A673 (cell line): Measurements from ENCODE around the gene MAST4. TPM values are rescaled to one million over a fixed set of nuclear protein-coding genes. Genes with fewer than 3 reads are reported as not detected.

Experiments used
- BruUV-seq: library from RNA; stranded (reverse); fragments of 400-500 nt; replicated peaks from 2 replicates; lab custom pipeline; 2021; lab: Mats Ljungman, UMichigan
- CTCF ChIA-PET: fragments of 300-600 bp; sonication (Branson Sonifier 250); formaldehyde crosslinking; loops from one replicate; lab custom pipeline; 2022; ENCODE audit warnings: antibody characterized with exemption; lab: Charles Lee
- POLR2A ChIA-PET: fragments of 300-600 bp; sonication (Branson Sonifier 250); formaldehyde crosslinking; loops from one replicate; lab custom pipeline; 2022; ENCODE audit warnings: antibody characterized with exemption; ENCODE audit not compliant: low non-redundant PET; lab: Charles Lee
- DNase-seq: peaks from one replicate; pipeline ENCODE4 v3.0.0-alpha.2; 2015; ENCODE audit warnings: low spot score
- H3K27ac ChIP-seq: fragments of 200-600 bp; sonication (generic); 2 replicates; pipeline ENCODE4 v1.5.1; 2016; ENCODE audit warnings: mixed run types, low read depth, mild to moderate bottlenecking, mixed read lengths, antibody characterized with exemption, low read length; ENCODE audit not compliant: poor library complexity, severe bottlenecking
- H3K27me3 ChIP-seq: fragments of 200-600 bp; sonication (generic); replicated peaks from 2 replicates; pipeline ENCODE4 v1.6.1; 2017; ENCODE audit warnings: mixed run types, low read depth, mild to moderate bottlenecking, mixed read lengths, antibody characterized with exemption, low read length; ENCODE audit not compliant: insufficient read depth, poor library complexity
- H3K36me3 ChIP-seq: fragments of 200-600 bp; sonication (generic); 2 replicates; pipeline ENCODE4 v1.6.1; 2016; ENCODE audit warnings: mixed run types, mild to moderate bottlenecking, mixed read lengths, antibody characterized with exemption, low read length; ENCODE audit not compliant: insufficient read depth, poor library complexity, severe bottlenecking
- H3K4me1 ChIP-seq: fragments of 200-600 bp; sonication (generic); 2 replicates; pipeline ENCODE4 v1.6.1; 2017; ENCODE audit warnings: mixed run types, mild to moderate bottlenecking, mixed read lengths, antibody characterized with exemption, low read length; ENCODE audit not compliant: insufficient read depth, poor library complexity, severe bottlenecking
- H3K4me3 ChIP-seq: fragments of 200-600 bp; sonication (generic); 2 replicates; pipeline ENCODE4 v1.5.1; 2016; ENCODE audit warnings: low read depth, mixed run types, mild to moderate bottlenecking, mixed read lengths, low read length; ENCODE audit not compliant: poor library complexity, severe bottlenecking
- H3K9me3 ChIP-seq: fragments of 200-600 bp; sonication (generic); 2 replicates; pipeline ENCODE4 v1.6.1; 2016; ENCODE audit warnings: mixed run types, low read depth, mild to moderate bottlenecking, mixed read lengths, antibody characterized with exemption, low read length; ENCODE audit not compliant: poor library complexity, severe bottlenecking
- EZH2 ChIP-seq: fragments of 200-600 bp; sonication (generic); IDR thresholded peaks from 2 replicates; pipeline ENCODE4 v1.6.1; 2017; ENCODE audit warnings: borderline replicate concordance, low read depth, mild to moderate bottlenecking, mixed read lengths, antibody characterized with exemption, low read length; ENCODE audit not compliant: poor library complexity, severe bottlenecking
- intact Hi-C: fragments of 100-400 bp; cut with micrococcal nuclease; formaldehyde crosslinking; loops from one replicate; pipeline ENCODE4 v1.10.0; 2022; ENCODE audit not compliant: unreplicated experiment
- total RNA-seq: library from RNA; stranded (reverse); gene quantifications from 2 replicates; pipeline ENCODE4 v1.2.3, GENCODE V29; 2021
- TF ChIP-seq, protein P1 (sequence below): fragments of 300-800, 200-600 bp; sonication (generic); conservative IDR thresholded peaks from 2 replicates; pipeline ENCODE4 v1.5.1; 2017; ENCODE audit warnings: low read depth, mild to moderate bottlenecking, antibody characterized with exemption, low read length, moderate library complexity, mixed read lengths

Gene MAST4
- total RNA-seq, 1 experiment from 2014 or later = 4.5 TPM

DNA sequence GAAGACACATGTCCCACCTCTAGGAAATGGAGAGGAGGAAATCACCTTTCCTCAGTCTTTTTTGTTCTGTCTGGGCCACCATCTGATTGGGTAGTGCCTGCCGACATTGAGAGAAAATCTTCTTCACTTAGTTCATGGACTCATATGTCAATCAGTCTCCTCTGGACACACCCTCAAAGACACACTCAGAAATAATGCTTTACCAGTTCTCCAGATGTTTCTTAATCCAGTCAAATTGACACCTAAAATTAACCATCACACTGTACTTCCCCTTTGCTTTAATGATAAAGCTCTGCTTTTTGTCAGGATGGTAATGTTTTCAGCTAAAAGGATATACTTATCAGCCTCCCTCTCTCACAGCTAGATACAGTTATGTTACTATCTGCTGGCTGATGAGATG, 333.1 kb downstream of the MAST4 start:
- no peak overlapping the region for H3K4me3 ChIP-seq
- no peaks in the 10 kb centered on the region for H3K27me3 ChIP-seq
- TF ChIP-seq EZH2 = no peak
- TF ChIP-seq, protein P1, sequence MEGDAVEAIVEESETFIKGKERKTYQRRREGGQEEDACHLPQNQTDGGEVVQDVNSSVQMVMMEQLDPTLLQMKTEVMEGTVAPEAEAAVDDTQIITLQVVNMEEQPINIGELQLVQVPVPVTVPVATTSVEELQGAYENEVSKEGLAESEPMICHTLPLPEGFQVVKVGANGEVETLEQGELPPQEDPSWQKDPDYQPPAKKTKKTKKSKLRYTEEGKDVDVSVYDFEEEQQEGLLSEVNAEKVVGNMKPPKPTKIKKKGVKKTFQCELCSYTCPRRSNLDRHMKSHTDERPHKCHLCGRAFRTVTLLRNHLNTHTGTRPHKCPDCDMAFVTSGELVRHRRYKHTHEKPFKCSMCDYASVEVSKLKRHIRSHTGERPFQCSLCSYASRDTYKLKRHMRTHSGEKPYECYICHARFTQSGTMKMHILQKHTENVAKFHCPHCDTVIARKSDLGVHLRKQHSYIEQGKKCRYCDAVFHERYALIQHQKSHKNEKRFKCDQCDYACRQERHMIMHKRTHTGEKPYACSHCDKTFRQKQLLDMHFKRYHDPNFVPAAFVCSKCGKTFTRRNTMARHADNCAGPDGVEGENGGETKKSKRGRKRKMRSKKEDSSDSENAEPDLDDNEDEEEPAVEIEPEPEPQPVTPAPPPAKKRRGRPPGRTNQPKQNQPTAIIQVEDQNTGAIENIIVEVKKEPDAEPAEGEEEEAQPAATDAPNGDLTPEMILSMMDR = no peak
- BruUV-seq = no TSS peak
- no peaks in the 10 kb centered on the region for H3K9me3 ChIP-seq
- no peaks in the 10 kb centered on the region for H3K36me3 ChIP-seq
- POLR2A ChIA-PET = no interaction called here
- intact Hi-C loops = no loop called here
- no peak overlapping the region for H3K27ac ChIP-seq
- no peaks in the 10 kb centered on the region for H3K4me1 ChIP-seq
- CTCF ChIA-PET = no interaction called here
- no peak for DNase-seq

DNA sequence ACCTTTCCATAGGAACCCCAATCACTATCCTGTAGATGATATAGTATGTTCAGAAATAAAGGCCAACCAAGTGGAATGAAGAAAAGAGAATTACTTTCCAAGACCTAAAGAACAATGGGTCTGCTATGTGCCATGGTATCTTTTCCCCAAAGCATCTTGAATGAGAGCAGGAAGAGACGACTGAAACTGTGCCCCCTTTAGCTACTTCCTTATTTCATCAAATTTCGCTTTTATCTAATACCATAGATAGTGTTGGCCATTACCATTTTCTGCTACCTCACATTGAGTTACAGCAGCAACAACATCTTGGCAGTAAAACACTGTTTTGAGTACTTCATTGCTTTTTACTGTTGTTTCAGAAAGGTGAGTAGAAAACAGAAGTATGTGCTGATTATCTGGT, 333.8 kb downstream of the MAST4 start:
- H3K27me3 ChIP-seq = no peaks in the 10 kb centered on the region
- intact Hi-C loops = no loop called here
- ChIA-PET POLR2A (no interaction called here), CTCF (interaction anchor here (0.6 kb wide), 1 partner anchor 125 kb away, joined by 3 read pairs; no protein-coding TSS in a partner anchor)
- H3K4me3 ChIP-seq = no peak overlapping the region
- no TSS peak for BruUV-seq
- no peaks in the 10 kb centered on the region for H3K36me3 ChIP-seq
- H3K4me1 ChIP-seq = no peaks in the 10 kb centered on the region
- DNase-seq = no peak
- no peak overlapping the region for H3K27ac ChIP-seq
- no peak for TF ChIP-seq EZH2
- TF ChIP-seq, protein P1 = no peak
- H3K9me3 ChIP-seq = no peaks in the 10 kb centered on the region

DNA sequence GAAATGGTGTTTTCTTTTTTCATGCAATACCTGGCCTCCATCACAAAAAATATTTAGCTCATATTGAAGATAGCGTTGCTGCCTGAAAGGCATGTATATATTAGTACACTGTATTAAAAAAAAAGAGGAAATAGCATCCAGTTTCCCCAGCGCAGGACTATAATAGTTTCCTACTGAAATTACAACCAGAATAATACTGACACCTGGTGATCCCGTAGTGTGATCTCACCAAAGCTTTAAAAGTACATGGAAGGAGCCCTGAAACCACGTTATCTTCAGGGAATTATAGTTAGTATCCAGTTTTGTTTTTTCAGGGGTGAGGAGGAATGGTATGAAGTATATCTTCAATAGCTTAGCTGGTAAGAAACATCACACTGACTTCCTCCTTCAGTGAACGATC, 335.5 kb downstream of the MAST4 start:
- DNase-seq = no peak
- H3K4me3 ChIP-seq = no peak overlapping the region
- no peak overlapping the region for H3K27ac ChIP-seq
- H3K27me3 ChIP-seq = no peaks in the 10 kb centered on the region
- H3K9me3 ChIP-seq = no peaks in the 10 kb centered on the region
- BruUV-seq = no TSS peak
- no peaks in the 10 kb centered on the region for H3K36me3 ChIP-seq
- TF ChIP-seq, protein P1 = no peak
- no peak for TF ChIP-seq EZH2
- H3K4me1 ChIP-seq = no peaks in the 10 kb centered on the region
- POLR2A ChIA-PET = no interaction called here
- CTCF ChIA-PET = no interaction called here
- intact Hi-C loops = no loop called here
